ENCODE results near the gene PIP4K2A. TPM values are rescaled to one million over a fixed set of nuclear protein-coding genes. Genes with fewer than 3 reads are reported as not detected.
"Not testable (repeated sequence)": the region's sequence is repeated elsewhere in the genome, so short reads cannot be mapped to it uniquely, and the experiment has no call there.

The PIP4K2A gene
- total RNA-seq, result 13.9 TPM
- long read RNA-seq, partial matches to known transcripts, result 5 of 8 reads
- long read RNA-seq, other reads (novel, unspliced or antisense), result 1 of 8 reads

GRCh38 chr10:22714479-22715289, at the start of gene PIP4K2A:
PIP4K2A (minus strand) TSS chr10:22714578; CDS start chr10:22714326, 252 bp downstream.
- DNase-seq, result peak; percentile 87
- intact Hi-C loops (cut with DNase I), result loop anchor here (10.0 kb wide), 1 partner anchor 140 kb away; no protein-coding TSS in a partner anchor
- ATAC-seq (ENCODE audit: poor library complexity), result peak; percentile 94

GRCh38 chr10:22761569-22762220, 47.3 kb upstream of the PIP4K2A start:
- ATAC-seq (ENCODE audit: poor library complexity) (no peak), DNase-seq (no peak)
- intact Hi-C loops (cut with DNase I), result no loop called here

DNA sequence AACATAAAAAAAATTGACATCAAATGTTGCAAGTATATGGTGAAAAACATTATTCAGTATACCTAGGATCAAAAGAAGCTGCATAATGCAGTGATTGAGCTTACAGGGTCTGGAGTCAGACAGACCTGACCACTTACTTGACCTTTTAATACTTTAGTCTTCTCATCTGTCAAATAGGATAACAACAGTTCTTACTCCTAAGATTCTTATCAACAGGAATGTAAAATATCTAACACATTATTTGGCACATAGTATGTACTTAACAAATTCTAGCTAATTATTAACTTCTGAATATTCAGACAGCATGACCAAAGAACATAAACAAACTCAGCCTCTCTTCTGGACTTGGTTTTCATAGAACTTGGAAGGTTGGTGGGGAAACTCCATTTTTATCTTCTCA, 45.6 kb upstream of the PIP4K2A start:
- intact Hi-C loops (cut with DNase I), result no loop called here
- DNase-seq (no peak), ATAC-seq (ENCODE audit: poor library complexity) (no peak)

DNA sequence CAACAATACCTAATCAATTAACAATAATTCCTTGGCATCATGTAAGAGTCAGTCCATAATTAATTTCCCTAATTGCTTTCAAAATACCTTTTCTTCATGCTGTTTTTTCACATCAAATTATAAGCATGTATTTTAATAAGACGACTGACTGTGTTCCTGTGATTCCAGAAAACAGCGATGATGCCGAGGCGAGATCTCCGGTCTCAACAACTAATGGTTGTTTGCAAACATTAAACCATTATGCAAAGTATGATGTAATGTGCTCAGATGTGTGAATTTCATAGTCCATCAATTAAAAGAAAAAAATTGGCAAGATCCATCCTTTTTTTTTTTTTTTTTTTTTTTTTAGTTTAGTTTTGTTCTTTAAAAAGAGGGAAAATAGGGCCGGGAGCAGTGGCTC, 44.5 kb upstream of the PIP4K2A start:
- intact Hi-C loops (cut with DNase I), result no loop called here
- DNase-seq (no peak), ATAC-seq (ENCODE audit: poor library complexity) (no peak)

DNA sequence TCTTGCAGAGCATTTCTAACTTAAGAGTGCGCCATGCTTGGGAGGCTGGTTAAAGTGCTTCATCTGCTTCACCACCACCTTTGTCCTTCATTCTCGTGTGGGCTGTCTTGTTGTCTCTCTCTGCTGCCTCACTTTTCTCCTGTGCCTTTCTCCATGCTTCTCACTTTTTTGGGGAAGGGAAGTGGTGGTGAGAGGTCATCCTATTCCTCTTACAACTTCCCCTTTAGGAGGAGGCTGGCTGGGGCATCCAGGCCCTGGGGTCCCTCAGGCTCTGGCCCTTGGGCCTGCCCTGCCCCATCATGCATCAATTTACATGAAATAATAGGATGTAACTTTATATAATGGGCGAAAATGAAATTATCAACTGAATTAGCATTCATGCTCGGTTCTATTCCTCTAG, 39.9 kb upstream of the PIP4K2A start:
- intact Hi-C loops (cut with DNase I), result no loop called here
- no peak for ATAC-seq (ENCODE audit: poor library complexity)
- DNase-seq, result no peak

DNA sequence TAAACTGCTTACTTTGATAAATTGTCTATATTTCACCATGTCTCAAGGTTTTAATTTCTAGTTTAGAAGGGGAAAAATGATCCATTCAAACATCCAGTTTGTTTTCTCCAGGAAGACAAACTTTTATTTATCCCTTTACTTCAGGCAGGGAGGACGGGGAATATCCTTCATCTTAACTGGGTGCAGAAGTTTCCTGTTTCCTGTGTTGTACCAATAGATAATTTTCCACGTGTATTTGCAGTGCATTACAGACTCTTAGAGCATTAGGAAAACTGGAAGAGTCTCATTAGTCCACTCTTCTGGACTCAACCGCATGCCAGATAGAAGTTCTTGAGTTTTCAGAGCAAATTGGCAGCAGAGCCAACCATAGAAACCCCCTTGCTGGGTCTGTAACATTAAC, 39.4 kb upstream of the PIP4K2A start:
- intact Hi-C loops (cut with DNase I), result no loop called here
- ATAC-seq (ENCODE audit: poor library complexity), result no peak
- DNase-seq, result no peak

DNA sequence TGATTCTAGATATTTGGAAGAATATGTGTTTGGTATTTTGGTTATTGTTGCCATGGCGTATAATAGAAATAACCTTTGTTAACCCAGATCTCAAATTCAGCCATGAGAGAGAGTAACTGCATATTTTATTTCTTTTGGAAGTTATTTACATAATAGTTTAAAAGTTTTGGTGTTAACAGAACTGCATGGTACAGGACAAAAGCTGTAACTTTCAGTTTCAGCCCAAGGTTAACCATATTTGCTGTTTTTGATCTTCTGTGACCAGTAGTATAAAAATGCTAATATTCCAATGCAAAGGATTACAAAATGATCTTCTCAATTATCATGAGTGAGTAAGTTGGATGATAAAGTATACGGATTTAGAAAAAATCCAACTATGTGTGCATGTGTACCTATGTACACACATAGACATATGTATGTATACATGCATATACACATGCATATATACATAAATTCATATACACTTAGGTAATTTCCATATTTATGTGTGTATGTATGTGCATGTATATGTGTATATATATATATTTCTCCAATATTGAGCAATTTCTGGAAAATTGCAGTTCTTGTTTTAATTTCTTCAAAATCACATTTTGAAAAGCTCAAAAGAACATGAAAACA, 38.0 kb upstream of the PIP4K2A start:
- DNase-seq (no peak), ATAC-seq (ENCODE audit: poor library complexity) (no peak)
- intact Hi-C loops (cut with DNase I), result no loop called here

- no peak for DNase-seq
- intact Hi-C loops (cut with DNase I), result no loop called here
- ATAC-seq (ENCODE audit: poor library complexity), result no peak
These were observed 35.8 kb upstream of the PIP4K2A start for GRCh38 chr10:22750131-22750530.

- intact Hi-C loops (cut with DNase I), result not testable (repeated sequence)
These were observed 30.5 kb upstream of the PIP4K2A start for GRCh38 chr10:22744858-22745257.

GRCh38 chr10:22742678-22743077, 28.3 kb upstream of the PIP4K2A start:
- no peak for DNase-seq
- intact Hi-C loops (cut with DNase I), result no loop called here
- ATAC-seq (ENCODE audit: poor library complexity), result peak; percentile 43

More at GRCh38 chr10:22744858-22745257, 30.5 kb upstream of the PIP4K2A start:
- not testable (repeated sequence) for DNase-seq; ATAC-seq (ENCODE audit: poor library complexity)

DNA sequence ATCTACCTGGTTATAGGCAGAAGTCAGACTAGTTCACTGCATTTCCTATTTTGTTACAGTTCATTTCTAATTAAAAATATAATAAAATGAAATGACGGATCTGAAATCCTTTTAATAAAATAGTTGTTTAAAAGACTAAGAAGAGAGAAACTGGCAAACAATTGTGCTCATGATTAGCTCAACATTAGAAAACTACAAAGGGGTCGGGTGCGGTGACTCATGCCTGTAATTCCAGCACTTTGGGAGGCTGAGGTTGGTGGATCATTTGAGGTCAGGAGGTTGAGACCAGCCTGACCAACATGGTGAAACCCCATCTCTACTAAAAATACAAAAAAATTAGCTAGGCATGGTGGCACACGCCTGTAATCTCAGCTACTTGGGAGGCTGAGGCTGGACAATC, 27.3 kb upstream of the PIP4K2A start:
- intact Hi-C loops (cut with DNase I); DNase-seq; ATAC-seq (ENCODE audit: poor library complexity): not testable (repeated sequence)

GRCh38 chr10:22740180-22740579, 25.8 kb upstream of the PIP4K2A start:
- ATAC-seq (ENCODE audit: poor library complexity) (no peak), DNase-seq (no peak)
- intact Hi-C loops (cut with DNase I), result no loop called here

DNA sequence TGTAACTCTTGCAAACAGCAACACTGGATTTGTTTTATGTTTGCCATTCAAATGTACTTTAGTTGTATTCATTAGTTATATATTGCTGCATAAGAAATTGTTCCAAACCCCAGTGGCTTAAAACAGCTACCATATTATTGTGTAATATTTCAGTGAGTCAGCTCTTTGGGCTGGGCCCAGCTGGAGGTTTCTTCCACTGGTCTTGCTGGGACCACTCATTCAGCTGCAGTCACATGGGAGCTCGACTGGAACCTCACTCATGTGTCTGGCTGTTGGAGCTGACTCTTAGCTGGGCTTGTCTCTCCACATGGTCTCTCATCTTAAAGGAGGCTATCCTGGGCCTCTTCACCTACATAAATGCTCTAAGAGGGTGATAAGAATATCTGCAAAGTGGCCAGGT, 23.2 kb upstream of the PIP4K2A start:
- intact Hi-C loops (cut with DNase I), result no loop called here
- DNase-seq (peak; percentile 54), ATAC-seq (ENCODE audit: poor library complexity) (peak; percentile 48)

- ATAC-seq (ENCODE audit: poor library complexity), result no peak
- DNase-seq, result no peak
- intact Hi-C loops (cut with DNase I), result no loop called here
These were observed 21.8 kb upstream of the PIP4K2A start for GRCh38 chr10:22736134-22736533.

DNA sequence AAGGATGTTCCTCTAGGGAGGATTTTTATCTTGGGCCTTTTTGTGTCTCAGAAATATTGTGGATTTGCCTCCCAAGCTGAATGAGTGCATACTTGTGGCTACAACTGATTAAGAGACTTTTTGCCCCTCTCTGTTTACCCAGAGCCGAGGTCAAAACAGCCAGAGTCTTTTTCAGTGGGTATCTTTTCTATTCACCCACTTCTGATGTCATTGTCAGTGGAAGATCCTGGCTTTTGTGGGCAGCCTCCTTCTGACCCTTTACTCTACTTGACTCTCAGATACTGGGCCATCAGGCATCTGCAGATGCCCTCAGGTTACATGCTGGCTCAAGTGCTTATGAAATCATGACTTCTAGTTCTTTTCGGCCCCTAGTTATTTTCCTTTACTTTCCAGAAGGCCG, 19.6 kb upstream of the PIP4K2A start:
- ATAC-seq (ENCODE audit: poor library complexity), result no peak
- DNase-seq, result no peak
- intact Hi-C loops (cut with DNase I), result no loop called here

- no peak for ATAC-seq (ENCODE audit: poor library complexity)
- no peak for DNase-seq
- intact Hi-C loops (cut with DNase I), result no loop called here
These were observed 13.3 kb upstream of the PIP4K2A start for GRCh38 chr10:22727663-22728062.

- DNase-seq (no peak), ATAC-seq (ENCODE audit: poor library complexity) (no peak)
- intact Hi-C loops (cut with DNase I), result no loop called here
These were observed 12.7 kb upstream of the PIP4K2A start for GRCh38 chr10:22727112-22727511.

DNA sequence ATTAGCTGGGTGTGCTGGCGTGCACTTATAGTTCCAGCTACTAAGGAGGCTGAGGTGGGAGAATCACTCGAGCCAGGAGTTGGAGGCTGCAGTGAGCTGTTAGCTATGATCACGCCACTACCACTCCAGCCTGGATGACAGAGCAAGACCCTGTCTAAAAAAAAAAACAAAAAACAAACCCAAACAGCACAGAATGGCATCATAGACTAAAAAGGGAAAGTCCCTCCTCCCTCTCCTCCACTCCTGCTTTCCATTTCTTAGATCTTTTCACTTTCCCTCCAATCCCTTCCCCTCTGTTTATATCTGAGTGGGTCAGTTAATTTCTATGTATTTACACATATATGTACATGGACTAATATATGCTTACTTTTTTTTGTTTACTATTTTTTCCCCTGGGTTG, 10.4 kb upstream of the PIP4K2A start:
- DNase-seq (no peak), ATAC-seq (ENCODE audit: poor library complexity) (no peak)
- intact Hi-C loops (cut with DNase I), result no loop called here

DNA sequence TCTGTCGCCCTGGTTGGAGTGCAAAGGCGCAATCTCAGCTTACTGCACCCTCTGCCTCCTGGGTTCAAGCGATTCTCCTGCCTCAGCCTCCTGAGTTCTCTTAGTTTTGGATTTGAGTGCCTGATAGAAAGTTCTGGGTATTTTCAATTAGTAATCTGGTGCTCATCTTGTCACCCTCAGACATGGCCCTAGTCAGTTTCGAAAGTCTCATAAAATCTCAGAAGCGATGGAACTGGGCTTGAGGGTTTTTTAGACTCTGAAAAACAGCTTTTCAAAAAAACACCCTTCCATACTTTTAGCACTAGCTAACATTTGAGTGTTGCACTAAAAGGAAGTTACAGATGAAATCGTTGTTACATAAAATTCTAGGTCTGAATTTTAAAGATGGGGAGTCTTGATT, 9.4 kb upstream of the PIP4K2A start:
- ATAC-seq (ENCODE audit: poor library complexity) (no peak), DNase-seq (no peak)
- intact Hi-C loops (cut with DNase I), result no loop called here

- ATAC-seq (ENCODE audit: poor library complexity) (peak; percentile 61), DNase-seq (no peak)
- intact Hi-C loops (cut with DNase I), result no loop called here
These were observed 9.0 kb upstream of the PIP4K2A start for GRCh38 chr10:22723343-22723779.

Measured in Right ventricle myocardium superior (tissue), 1 donor.